Testis (tissue), 2 donors: ENCODE measurements around the gene ISX.

Experiments
- CTCF ChIP-seq, 3 experiments: fragments of 450-650 bp in 2 of 3; fragments of 200-600 bp in 1 of 3; sonication (generic) in 1 of 3; IDR thresholded peaks; one replicate each; pipeline ENCODE4 v1.5.1; 2016 to 2019; ENCODE audit warnings: antibody characterized with exemption in 3 of 3, mild to moderate bottlenecking in 2 of 3, moderate library complexity in 1 of 3
- POLR2A ChIP-seq: fragments of 450-650 bp; IDR thresholded peaks from one replicate; pipeline ENCODE4 v1.6.1; 2017; ENCODE audit warnings: antibody characterized with exemption, mild to moderate bottlenecking, moderate library complexity

- no peak for TF ChIP-seq CTCF (IDR thresholded peaks at IDR 0.05)
- TF ChIP-seq POLR2A, result no peak
Observed at GRCh38 chr22:35116269-35116668, 50.3 kb downstream of the ISX start.
